ENCODE measurements around the gene KCNJ15. TPM values are rescaled to one million over a fixed set of nuclear protein-coding genes. Genes with fewer than 3 reads are reported as not detected.
A peak's percentile ranks its signal among the peaks of the same experiment; 100 is the strongest.

KCNJ15 gene
- total RNA-seq, 1 donor from 2014 or later: 27.5 TPM

DNA sequence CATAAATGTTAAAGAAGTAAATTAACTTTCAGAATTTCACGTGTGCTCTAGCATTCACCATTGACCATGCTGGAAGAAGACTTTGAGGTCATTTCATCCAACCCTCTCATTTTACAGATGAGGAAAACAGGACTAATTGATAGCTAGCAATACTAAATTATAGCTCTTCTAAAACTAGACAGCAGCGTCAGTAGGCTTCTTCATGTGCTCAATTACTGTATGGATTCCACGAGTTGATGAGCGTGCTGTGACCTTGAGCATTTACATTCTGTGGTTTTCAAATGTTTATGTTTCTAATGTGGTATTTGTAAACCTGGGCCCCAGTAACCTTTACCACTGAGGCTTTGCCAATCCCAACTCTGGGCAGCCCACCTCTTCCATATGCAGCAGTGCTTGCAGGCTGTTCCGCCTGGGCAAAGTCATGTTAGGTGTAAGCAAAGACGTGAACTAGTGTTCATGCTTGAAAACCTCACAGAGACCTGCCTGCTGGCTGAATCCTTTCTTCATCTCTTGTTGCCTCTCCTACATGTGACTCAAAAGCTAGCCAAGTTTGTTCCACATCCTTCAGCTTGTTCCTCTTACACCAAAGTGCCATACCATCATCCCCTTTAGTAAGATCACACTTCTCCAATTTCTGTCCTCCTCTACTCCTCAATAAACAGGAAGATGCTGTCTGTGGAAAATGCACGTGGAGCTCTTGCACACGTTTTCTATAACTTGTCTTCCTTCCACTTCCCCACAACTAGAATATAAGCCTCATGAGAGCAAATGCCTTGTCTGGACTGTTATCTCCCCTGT, 17.2 kb downstream of the KCNJ15 start:
- H3K4me3 ChIP-seq (ENCODE audit: low read depth, low read length): no peak overlapping the region
- no peak for DNase-seq (ENCODE audit: low read depth)
- no peaks in the 10 kb centered on the region for H3K27me3 ChIP-seq (ENCODE audit: control insufficient read depth, insufficient read depth, low read length)
- TF ChIP-seq, protein P1, sequence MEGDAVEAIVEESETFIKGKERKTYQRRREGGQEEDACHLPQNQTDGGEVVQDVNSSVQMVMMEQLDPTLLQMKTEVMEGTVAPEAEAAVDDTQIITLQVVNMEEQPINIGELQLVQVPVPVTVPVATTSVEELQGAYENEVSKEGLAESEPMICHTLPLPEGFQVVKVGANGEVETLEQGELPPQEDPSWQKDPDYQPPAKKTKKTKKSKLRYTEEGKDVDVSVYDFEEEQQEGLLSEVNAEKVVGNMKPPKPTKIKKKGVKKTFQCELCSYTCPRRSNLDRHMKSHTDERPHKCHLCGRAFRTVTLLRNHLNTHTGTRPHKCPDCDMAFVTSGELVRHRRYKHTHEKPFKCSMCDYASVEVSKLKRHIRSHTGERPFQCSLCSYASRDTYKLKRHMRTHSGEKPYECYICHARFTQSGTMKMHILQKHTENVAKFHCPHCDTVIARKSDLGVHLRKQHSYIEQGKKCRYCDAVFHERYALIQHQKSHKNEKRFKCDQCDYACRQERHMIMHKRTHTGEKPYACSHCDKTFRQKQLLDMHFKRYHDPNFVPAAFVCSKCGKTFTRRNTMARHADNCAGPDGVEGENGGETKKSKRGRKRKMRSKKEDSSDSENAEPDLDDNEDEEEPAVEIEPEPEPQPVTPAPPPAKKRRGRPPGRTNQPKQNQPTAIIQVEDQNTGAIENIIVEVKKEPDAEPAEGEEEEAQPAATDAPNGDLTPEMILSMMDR (IDR thresholded peaks at IDR 0.05; ENCODE audit: insufficient read depth, low read length, poor library complexity, severe bottlenecking): no peak
- no peaks in the 10 kb centered on the region for H3K36me3 ChIP-seq (ENCODE audit: control insufficient read depth, insufficient read depth, low read length)

DNA sequence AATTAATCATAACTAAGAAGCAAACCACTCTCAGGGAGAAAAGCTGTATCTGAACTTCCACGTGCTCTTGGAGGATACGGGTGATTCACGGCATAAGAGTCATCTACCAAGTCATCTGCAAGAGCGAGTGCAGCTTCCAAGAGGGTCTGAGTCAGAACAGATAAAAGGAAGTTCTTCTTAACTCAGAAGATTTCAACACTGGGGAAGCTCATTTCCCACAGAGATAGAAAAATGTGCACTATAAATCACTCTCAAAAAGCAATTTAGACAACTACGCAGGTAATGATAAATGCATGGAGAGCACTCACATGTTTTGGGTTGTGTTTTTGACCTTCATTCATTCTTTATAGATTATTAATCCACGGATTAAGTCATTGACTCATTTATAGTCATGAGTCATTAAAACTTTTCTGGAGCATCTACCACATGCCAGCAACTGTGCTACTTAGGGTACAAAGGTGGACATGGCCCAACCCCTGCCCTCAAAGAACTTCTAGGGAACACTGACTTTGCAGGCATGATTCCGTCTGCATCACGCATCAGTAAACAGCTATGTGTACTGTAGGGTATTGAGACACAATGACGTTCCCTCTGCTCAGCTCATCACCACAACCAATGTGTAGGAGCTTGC, 20.8 kb downstream of the KCNJ15 start:
- no peaks in the 10 kb centered on the region for H3K27me3 ChIP-seq (ENCODE audit: control insufficient read depth, insufficient read depth, low read length)
- H3K4me3 ChIP-seq (ENCODE audit: low read depth, low read length): no peak overlapping the region
- H3K36me3 ChIP-seq (ENCODE audit: control insufficient read depth, insufficient read depth, low read length): peaks cover 2% of the 10 kb centered on the region
- TF ChIP-seq, protein P1 (IDR thresholded peaks at IDR 0.05; ENCODE audit: insufficient read depth, low read length, poor library complexity, severe bottlenecking): no peak
- peak; percentile 99 for DNase-seq (ENCODE audit: low read depth)

DNA sequence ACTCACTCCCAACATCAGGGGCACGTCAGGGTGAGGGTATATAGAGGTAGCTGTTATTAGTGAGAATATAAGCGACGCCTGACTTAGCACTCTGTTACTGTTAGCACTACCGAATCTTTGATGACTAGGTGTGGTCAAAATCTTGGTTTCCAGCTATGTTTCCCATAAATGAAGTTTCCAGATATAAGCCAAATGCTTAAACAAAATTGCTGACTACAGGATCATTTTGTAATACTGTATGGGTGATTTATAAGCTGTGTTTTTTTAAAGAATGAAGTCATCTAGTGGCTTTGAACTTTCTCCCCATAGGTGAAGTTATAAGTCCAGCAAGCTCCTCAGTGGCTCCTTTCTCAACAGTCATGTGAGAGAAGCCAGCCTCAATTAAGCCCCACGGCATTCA, 23.7 kb downstream of the KCNJ15 start:
- no peak overlapping the region for H3K4me3 ChIP-seq (ENCODE audit: low read depth, low read length)
- TF ChIP-seq, protein P1 (IDR thresholded peaks at IDR 0.05; ENCODE audit: insufficient read depth, low read length, poor library complexity, severe bottlenecking): no peak
- H3K36me3 ChIP-seq (ENCODE audit: control insufficient read depth, insufficient read depth, low read length): peaks cover 3% of the 10 kb centered on the region
- no peak for DNase-seq (ENCODE audit: low read depth)
- no peaks in the 10 kb centered on the region for H3K27me3 ChIP-seq (ENCODE audit: control insufficient read depth, insufficient read depth, low read length)

DNA sequence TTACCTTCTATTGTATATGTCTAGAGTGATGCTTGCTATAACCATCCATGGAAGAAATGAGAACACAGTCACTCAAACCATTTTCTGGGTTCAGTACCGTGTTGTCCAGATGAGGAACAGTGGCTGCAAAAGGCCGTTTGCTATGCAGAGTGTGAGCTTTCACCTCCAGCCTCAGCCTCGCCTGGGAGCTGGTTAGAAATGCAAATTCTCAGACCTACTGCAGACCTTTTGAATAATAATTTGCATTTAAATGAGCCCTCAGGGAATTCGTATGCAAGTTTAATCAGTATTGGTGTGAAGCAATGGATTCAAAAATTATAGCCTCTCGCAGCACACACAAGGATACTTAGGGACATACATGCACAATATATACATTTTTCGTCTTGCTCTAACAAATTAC, 24.1 kb downstream of the KCNJ15 start:
- Histone ChIP-seq H3K36me3 (ENCODE audit: control insufficient read depth, insufficient read depth, low read length) (peaks cover 3% of the 10 kb centered on the region), H3K4me3 (ENCODE audit: low read depth, low read length) (no peak overlapping the region), H3K27me3 (ENCODE audit: control insufficient read depth, insufficient read depth, low read length) (no peaks in the 10 kb centered on the region)
- DNase-seq (ENCODE audit: low read depth): no peak
- TF ChIP-seq, protein P1 (IDR thresholded peaks at IDR 0.05; ENCODE audit: insufficient read depth, low read length, poor library complexity, severe bottlenecking): no peak

DNA sequence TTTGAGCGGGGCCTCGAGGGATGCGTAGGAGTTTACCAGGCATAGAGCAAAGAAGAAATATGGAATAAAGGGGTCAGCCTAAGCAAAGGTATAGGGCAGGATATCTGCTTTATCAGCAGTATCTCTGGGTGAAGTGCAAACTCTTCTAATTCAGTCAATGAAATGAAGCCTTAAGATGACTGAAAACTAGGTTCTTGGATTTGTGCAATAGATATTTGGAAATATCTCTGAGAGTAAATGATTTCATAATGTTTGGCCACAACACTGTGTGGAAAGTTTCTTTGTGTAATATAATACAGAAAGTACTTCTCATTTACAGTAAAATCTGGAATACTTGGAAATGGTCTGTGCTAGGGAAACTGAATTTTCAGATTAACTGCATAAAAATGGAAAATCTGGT, 26.1 kb downstream of the KCNJ15 start:
- TF ChIP-seq, protein P1 (IDR thresholded peaks at IDR 0.05; ENCODE audit: insufficient read depth, low read length, poor library complexity, severe bottlenecking): no peak
- no peak for DNase-seq (ENCODE audit: low read depth)
- Histone ChIP-seq H3K4me3 (ENCODE audit: low read depth, low read length) (no peak overlapping the region), H3K27me3 (ENCODE audit: control insufficient read depth, insufficient read depth, low read length) (no peaks in the 10 kb centered on the region), H3K36me3 (ENCODE audit: control insufficient read depth, insufficient read depth, low read length) (peaks cover 3% of the 10 kb centered on the region)
